PC-9 (cell line): ENCODE measurements around the gene CAMKMT. TPM values are rescaled to one million over a fixed set of nuclear protein-coding genes. Genes with fewer than 3 reads are reported as not detected.

Source experiments
- BruUV-seq: library from RNA; stranded (reverse); fragments of 400-500 nt; replicated peaks from 2 replicates; lab custom pipeline; 2021; lab: Mats Ljungman, UMichigan
- CTCF ChIA-PET: fragments of 300-600 bp; sonication (Branson Sonifier 250); formaldehyde crosslinking; loops from one replicate; lab custom pipeline; 2022; ENCODE audit warnings: antibody characterized with exemption; lab: Charles Lee
- POLR2A ChIA-PET: fragments of 300-600 bp; sonication (Branson Sonifier 250); formaldehyde crosslinking; loops from one replicate; lab custom pipeline; 2022; ENCODE audit warnings: antibody characterized with exemption; ENCODE audit not compliant: unreplicated experiment; lab: Charles Lee
- DNase-seq, 2 experiments: peaks; one replicate each; pipeline versions ENCODE4 v3.0.0 to v3.0.0-alpha.2; 2015 to 2022; ENCODE audit warnings: mixed read lengths in 1 of 2
- H2AFZ ChIP-seq: fragments of 200-600 bp; sonication (generic); 2 replicates; pipeline ENCODE4 v1.8.1; 2017; ENCODE audit warnings: antibody characterized with exemption
- H3F3A ChIP-seq: fragments of 200-600 bp; sonication (generic); 2 replicates; pipeline ENCODE4 v1.8.1; 2017; ENCODE audit warnings: antibody characterized with exemption, mild to moderate bottlenecking, low read depth; ENCODE audit not compliant: insufficient read depth
- H3K27ac ChIP-seq: fragments of 200-600 bp; sonication (generic); 2 replicates; pipeline ENCODE4 v1.6.1; 2016; ENCODE audit warnings: mixed run types
- H3K27me3 ChIP-seq: fragments of 200-600 bp; sonication (generic); 2 replicates; pipeline ENCODE4 v1.6.1; 2016; ENCODE audit warnings: low read depth, mixed run types; ENCODE audit not compliant: insufficient read depth
- H3K36me3 ChIP-seq: fragments of 200-600 bp; sonication (generic); 2 replicates; pipeline ENCODE4 v1.6.1; 2016; ENCODE audit warnings: low read depth, mixed run types
- H3K4me1 ChIP-seq: fragments of 200-600 bp; sonication (generic); replicated peaks from 2 replicates; pipeline ENCODE4 v1.6.1; 2016; ENCODE audit warnings: mixed run types; ENCODE audit not compliant: insufficient read depth
- H3K4me2 ChIP-seq: fragments of 200-600 bp; sonication (generic); 2 replicates; pipeline ENCODE4 v1.6.1; 2017; ENCODE audit warnings: mixed run types
- H3K4me3 ChIP-seq: fragments of 200-600 bp; sonication (generic); 2 replicates; pipeline ENCODE4 v1.6.1; 2016; ENCODE audit warnings: mixed run types
- H3K79me2 ChIP-seq: fragments of 200-600 bp; sonication (generic); 2 replicates; pipeline ENCODE4 v1.6.1; 2017; ENCODE audit warnings: low read depth, mixed run types
- H3K9me2 ChIP-seq: fragments of 200-600 bp; sonication (generic); 2 replicates; pipeline ENCODE4 v1.8.1; 2017; ENCODE audit warnings: mild to moderate bottlenecking; ENCODE audit not compliant: insufficient read depth
- H3K9me3 ChIP-seq: fragments of 200-600 bp; sonication (generic); 2 replicates; pipeline ENCODE4 v1.8.1; 2016; ENCODE audit warnings: low read depth; ENCODE audit not compliant: insufficient read depth
- H4K20me1 ChIP-seq: fragments of 200-600 bp; sonication (generic); 2 replicates; pipeline ENCODE4 v1.8.1; 2017; ENCODE audit not compliant: insufficient read depth
- CTCF ChIP-seq: fragments of 200-600 bp; sonication (generic); conservative IDR thresholded peaks from 2 replicates; pipeline ENCODE4 v1.6.1; 2017; ENCODE audit warnings: mixed run types, antibody characterized with exemption, mild to moderate bottlenecking, moderate library complexity
- EZH2 ChIP-seq: fragments of 200-600 bp; sonication (generic); IDR thresholded peaks from 2 replicates; pipeline ENCODE4 v1.8.0; 2017; ENCODE audit warnings: antibody characterized with exemption, low read depth
- intact Hi-C: fragments of 100-400 bp; cut with micrococcal nuclease; formaldehyde crosslinking; loops from one replicate; pipeline ENCODE4 v1.10.0; 2022; ENCODE audit not compliant: unreplicated experiment
- total RNA-seq: library from RNA; stranded (reverse); gene quantifications from 2 replicates; pipeline ENCODE4 v1.2.3, GENCODE V29; 2021

CAMKMT gene
- total RNA-seq, 1 experiment from 2014 or later: 17.9 TPM

- Histone ChIP-seq H2AFZ (no peak overlapping the region), H3F3A (no peaks in the 10 kb centered on the region), H3K9me3 (peaks cover 23% of the 10 kb centered on the region), H3K9me2 (no peaks in the 10 kb centered on the region), H3K27me3 (no peaks in the 10 kb centered on the region), H3K27ac (no peak overlapping the region), H3K4me3 (no peak overlapping the region), H3K36me3 (0 out of 2 replicates have a peak, but pooled peaks cover 4% of the 10 kb centered on the region), H3K4me2 (no peak overlapping the region), H3K79me2 (no peaks in the 10 kb centered on the region), H4K20me1 (no peaks in the 10 kb centered on the region), H3K4me1 (no peaks in the 10 kb centered on the region)
- no peak for DNase-seq
- intact Hi-C loops: no loop called here
- no peak for TF ChIP-seq EZH2
- TF ChIP-seq CTCF: no peak
- no TSS peak for BruUV-seq
- POLR2A ChIA-PET: no interaction called here
- CTCF ChIA-PET: no interaction called here
These were observed 271.4 kb downstream of the CAMKMT start for GRCh38 chr2:44632931-44633689.

DNA sequence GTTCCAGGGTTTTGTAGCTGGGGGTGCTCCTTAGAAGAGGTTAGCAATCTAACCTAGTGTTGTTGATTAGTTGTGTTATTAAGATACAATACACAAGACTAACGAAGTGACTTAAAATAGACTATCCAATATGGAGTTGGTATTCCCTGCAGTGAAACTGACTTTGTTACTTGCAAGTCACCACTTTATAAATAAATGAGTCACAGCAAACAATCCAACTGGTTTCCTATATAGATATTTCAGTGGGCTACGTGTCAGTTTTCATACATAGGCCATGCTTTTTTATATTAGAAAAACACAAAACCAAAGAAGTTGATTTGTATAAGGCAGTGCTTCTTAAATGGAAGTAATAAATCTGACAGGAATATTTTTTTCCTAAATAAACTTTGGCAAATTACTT is 274.0 kb downstream of the CAMKMT start:
- no peak overlapping the region for H3K27ac ChIP-seq
- no peak for DNase-seq
- no peak overlapping the region for H2AFZ ChIP-seq
- no peaks in the 10 kb centered on the region for H4K20me1 ChIP-seq
- no peak overlapping the region for H3K4me3 ChIP-seq
- no peaks in the 10 kb centered on the region for H3K9me2 ChIP-seq
- H3K4me1 ChIP-seq: no peaks in the 10 kb centered on the region
- POLR2A ChIA-PET: no interaction called here
- intact Hi-C loops: no loop called here
- CTCF ChIA-PET: no interaction called here
- TF ChIP-seq CTCF (no peak), EZH2 (no peak)
- H3K4me2 ChIP-seq: no peak overlapping the region
- BruUV-seq: no TSS peak
- H3K79me2 ChIP-seq: no peaks in the 10 kb centered on the region
- H3K36me3 ChIP-seq: 0 out of 2 replicates have a peak, but pooled peaks cover 4% of the 10 kb centered on the region
- no peaks in the 10 kb centered on the region for H3F3A ChIP-seq
- no peaks in the 10 kb centered on the region for H3K27me3 ChIP-seq
- H3K9me3 ChIP-seq: peaks cover 23% of the 10 kb centered on the region

GRCh38 chr2:44638649-44639048 is 276.9 kb downstream of the CAMKMT start:
- TF ChIP-seq EZH2 (no peak), CTCF (no peak)
- CTCF ChIA-PET: interaction anchor here (0.9 kb wide), 1 partner anchor 159 kb away, joined by 3 read pairs; no protein-coding TSS in a partner anchor

More at GRCh38 chr2:44638649-44639048, 276.9 kb downstream of the CAMKMT start:
- Histone ChIP-seq H3K9me2 (no peaks in the 10 kb centered on the region), H3K4me2 (no peak overlapping the region), H3K4me1 (no peaks in the 10 kb centered on the region), H3K27me3 (no peaks in the 10 kb centered on the region), H3K36me3 (no peaks in the 10 kb centered on the region), H3K9me3 (0 out of 2 replicates have a peak, but pooled peaks cover under 1% of the 10 kb centered on the region), H3F3A (no peaks in the 10 kb centered on the region), H4K20me1 (no peaks in the 10 kb centered on the region), H3K27ac (no peak overlapping the region), H3K79me2 (no peaks in the 10 kb centered on the region), H3K4me3 (no peak overlapping the region), H2AFZ (no peak overlapping the region)
- POLR2A ChIA-PET: no interaction called here
- DNase-seq: no peak
- intact Hi-C loops: no loop called here
- BruUV-seq: no TSS peak
